NCI-H526 (cell line): ENCODE data around the gene SRPX2.
"Not testable (repeated sequence)": the region's sequence is repeated elsewhere in the genome, so short reads cannot be mapped to it uniquely, and the experiment has no call there.

Experiments used
- DNase-seq, 2 experiments: peaks; one replicate each; lab custom pipeline; 2025; lab: John Stamatoyannopoulos, UW

The SRPX2 gene

GRCh38 chrX:100700809-100701208, 56.8 kb downstream of the SRPX2 start:
- no peak for DNase-seq

GRCh38 chrX:100704581-100705203, 60.7 kb downstream of the SRPX2 start:
- DNase-seq, result no peak

GRCh38 chrX:100710816-100711215, 66.8 kb downstream of the SRPX2 start:
- no peak for DNase-seq

GRCh38 chrX:100717363-100717762, 73.4 kb downstream of the SRPX2 start:
- no peak for DNase-seq

- no peak for DNase-seq
Measured at GRCh38 chrX:100719139-100719538, 75.1 kb downstream of the SRPX2 start.

GRCh38 chrX:100720301-100720700, 76.3 kb downstream of the SRPX2 start:
- DNase-seq, result no peak

GRCh38 chrX:100721328-100721727, 77.3 kb downstream of the SRPX2 start:
- DNase-seq, result no peak

GRCh38 chrX:100724006-100724405, 80.0 kb downstream of the SRPX2 start:
- not testable (repeated sequence) for DNase-seq
